C4-2B (cell line): ENCODE data around the gene DNAJC5.

Experiments used
- ZFX ChIP-seq: fragments of 450-650 bp; IDR thresholded peaks from 2 replicates; pipeline ENCODE4 v1.6.1; 2017
- TF ChIP-seq, protein P1 (sequence below): fragments of 450-650 bp; conservative IDR thresholded peaks from 2 replicates; pipeline ENCODE4 v1.5.1; 2017; ENCODE audit warnings: mild to moderate bottlenecking

DNA sequence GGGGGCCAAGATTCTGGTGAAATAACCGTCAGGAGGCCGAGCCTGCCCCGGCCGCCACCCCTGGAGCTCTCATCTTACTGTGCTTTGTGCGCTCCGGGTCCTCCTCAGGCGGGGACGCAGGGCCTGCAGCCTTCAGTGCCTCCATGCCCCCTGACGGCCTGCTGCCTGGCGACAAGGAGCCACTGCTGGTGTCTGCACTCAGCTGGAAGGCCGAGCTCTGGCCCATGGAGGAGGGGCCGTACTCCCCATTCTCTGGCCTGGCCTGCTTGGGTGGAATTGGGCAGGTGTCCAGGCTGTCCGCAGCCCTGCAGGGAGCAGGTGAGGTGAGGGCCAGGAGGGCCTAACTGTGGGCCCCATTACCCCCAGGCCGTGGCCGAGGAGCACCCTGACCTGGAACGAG is 69.5 kb downstream of the DNAJC5 start:
- TF ChIP-seq, protein P1, sequence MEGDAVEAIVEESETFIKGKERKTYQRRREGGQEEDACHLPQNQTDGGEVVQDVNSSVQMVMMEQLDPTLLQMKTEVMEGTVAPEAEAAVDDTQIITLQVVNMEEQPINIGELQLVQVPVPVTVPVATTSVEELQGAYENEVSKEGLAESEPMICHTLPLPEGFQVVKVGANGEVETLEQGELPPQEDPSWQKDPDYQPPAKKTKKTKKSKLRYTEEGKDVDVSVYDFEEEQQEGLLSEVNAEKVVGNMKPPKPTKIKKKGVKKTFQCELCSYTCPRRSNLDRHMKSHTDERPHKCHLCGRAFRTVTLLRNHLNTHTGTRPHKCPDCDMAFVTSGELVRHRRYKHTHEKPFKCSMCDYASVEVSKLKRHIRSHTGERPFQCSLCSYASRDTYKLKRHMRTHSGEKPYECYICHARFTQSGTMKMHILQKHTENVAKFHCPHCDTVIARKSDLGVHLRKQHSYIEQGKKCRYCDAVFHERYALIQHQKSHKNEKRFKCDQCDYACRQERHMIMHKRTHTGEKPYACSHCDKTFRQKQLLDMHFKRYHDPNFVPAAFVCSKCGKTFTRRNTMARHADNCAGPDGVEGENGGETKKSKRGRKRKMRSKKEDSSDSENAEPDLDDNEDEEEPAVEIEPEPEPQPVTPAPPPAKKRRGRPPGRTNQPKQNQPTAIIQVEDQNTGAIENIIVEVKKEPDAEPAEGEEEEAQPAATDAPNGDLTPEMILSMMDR, result no peak
- no peak for TF ChIP-seq ZFX
